GM10847 (cell line): ENCODE results near the gene SDC1.

ENCODE experiments used
- POLR2A ChIP-seq: IDR thresholded peaks from 2 replicates; pipeline ENCODE4 v1.6.1; 2011; ENCODE audit not compliant: insufficient read length; ENCODE audit errors: extremely low read depth

Gene SDC1

DNA sequence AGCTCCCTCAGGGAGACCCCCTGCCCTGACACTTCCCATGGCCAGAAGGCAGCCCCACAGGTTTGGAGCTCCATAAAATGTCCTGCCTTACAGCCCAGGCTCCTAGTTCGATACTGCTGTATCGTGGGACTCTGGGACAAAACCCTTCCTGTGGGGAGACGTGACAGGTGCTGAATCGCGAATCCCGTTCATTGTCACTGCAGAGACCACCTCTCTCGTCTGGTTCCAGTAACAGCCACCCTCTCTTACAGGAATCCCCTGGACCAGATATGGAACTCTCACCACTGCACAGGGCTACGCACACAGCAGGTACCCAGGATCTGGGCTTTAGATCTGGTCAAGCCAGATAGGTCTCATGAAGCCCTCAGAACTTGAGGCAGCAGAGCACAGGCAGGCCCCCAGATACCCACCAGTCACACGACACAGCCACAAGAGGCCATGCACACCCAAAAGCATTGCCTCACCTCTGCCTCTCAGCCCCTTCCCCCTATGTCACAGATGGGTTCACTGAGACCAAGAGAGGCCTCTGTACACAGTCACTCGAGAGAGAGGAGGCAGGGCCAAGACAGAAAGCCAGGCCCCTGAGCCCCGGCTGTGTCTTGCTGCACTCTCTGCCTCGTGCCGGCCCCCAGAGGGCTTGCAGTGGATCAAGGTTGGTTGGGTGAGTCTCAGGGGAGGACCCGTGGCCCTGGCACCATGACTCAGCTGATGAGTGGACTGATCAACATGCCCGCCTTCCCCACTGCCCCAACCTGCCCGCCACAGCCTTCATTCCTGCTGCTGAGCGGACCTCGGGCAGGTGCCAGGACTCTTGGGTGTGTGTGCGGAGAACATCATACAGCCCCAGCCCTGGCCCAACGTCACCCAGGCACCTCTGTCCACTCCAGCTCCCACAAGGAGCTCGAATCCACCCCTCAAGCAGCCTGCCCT, 7.6 kb downstream of the SDC1 start:
- TF ChIP-seq POLR2A = no peak

DNA sequence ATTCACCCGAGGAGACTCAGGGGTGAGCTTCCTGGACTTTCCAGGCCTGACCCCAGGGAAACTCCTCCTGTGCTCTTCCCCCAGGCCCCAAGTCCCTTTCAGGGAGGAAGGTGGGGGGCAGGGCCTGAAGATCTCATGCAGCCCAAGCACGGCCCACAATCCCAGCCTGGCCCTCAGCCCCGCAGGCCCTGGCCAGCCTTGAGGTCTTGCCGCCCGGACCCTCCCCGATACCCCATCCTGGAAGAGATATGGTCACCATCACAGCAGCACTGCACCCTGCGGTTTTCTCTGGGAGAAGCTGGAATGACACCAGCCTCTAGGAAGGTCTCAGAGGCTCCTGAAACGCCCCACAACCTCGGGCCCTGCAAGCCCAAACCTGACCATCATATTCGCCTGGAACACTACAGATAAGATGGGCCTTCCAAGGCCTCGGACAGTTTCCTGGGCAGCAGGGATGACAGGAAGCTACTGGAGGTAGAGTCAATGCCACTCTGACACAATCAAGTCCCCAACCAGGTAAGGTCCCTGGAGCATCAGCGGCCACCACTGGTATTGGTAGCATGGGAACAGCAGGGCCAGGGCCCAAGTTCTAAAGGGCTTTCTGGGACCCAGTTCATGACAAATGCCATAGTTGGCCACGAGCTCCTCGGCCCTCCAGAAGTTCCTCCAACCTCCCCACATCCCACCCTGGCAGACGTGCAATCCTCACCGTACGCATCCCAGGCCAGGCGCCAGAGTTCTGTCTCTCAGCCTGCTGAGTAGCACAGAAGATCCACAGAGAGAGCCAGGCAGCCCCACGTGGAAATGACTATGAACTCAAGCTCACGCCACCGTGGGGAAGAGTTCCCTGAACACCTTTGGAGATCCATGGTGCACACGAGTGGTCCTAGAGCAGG, 8.6 kb downstream of the SDC1 start:
- TF ChIP-seq POLR2A = no peak

GRCh38 chr2:20215183-20216040, 9.5 kb downstream of the SDC1 start:
- no peak for TF ChIP-seq POLR2A

DNA sequence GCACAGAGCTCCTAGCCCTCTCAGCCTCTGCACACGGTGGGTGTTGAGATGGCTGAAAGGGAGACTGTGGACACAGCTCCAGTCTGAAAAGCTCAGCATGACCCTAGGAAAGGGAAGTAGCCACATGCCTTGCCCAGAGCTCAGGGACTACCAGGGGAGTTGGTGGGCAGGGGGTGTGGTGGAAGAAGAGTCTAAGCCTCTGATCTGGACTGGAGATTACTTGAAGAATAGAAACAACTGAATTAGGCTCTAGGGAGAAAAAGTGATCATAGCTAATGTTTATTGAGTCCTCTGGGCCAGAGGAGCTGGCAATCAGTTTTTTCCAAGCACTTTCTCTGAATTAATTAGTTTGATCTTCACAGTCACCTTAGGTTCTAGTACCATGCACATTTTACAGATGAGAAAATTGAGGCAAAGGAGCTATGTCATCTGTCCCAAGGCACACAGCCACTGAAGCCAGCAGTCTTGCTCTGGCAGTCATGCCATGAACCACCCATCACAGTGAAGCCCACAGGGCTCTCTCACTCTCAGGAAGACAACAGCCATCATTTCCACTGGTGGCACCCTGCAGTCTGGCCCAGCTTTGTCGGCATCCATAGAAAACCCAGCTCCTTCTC, 10.3 kb downstream of the SDC1 start:
- TF ChIP-seq POLR2A = no peak

DNA sequence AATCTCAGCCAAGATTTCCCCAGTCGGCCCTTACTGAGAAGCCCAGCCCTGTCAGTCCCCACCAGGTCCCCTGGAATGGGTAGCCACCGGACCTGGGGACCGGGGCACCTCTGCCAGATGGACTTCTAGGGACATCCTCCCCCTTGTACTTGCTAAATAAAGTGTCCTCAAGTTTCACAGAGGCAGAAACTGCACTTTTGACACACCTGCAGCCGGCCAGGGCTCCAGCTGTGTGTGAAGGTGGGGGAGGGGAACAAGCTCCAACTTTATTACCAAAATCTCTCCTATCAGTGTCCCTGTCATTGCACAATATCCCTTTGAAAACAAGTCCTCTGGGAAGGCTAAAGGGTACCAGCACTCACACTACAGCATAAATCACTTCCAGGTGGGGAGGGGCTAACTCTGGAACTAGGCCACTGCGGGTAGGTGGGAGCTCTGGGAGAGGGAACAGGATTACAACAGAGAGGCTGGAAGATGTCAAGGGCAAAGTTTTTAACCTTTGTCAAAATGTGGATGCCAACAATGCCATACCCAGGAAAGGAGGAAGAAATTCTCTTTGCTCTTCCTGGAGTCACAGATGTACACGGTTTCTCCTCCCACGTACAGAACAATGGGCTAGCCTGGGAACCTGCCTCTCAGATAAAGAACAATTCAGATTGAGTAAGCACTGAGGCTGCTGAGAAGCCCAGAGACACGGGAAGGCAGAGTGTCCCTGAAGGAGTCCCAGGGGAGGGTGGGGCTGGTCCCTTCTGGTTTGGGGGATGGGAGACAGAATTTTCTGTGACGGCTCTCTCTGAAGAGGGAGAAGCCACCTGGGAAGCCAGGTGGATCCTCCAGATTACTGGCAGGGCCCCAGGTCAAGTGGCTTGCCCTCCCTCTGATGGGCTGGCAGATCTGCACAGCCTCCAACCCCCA, 11.0 kb downstream of the SDC1 start:
- TF ChIP-seq POLR2A = no peak

DNA sequence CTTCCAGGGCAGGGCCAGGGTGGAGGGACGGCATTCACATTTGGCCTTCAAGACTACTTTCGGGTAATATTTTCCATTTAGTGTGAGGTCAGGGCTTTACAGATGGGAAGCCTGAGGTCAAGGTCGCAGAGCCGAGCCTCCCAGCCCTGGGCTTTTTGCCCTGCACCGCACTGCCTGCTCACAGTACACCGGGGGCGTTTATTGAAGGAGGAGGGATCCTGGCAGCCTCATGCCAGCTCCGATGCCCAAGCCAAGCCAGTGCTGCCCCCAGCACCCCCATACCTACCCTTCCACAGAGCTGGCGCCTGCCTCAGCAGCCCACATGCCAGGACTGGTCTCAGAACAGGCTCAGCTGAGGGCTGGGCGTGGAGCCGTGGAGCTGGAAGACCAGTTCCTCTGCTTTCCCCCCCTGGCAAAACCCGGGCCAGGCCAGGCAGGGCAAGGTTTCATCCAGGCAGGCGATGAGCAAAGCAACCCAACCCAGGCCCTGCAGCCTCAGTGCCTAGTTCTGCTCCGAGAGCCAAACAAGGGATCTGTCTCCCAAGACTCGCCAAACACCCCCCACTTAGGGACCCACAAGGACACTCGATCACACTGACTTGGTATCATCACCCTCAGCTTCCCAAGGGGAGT, 11.9 kb downstream of the SDC1 start:
- TF ChIP-seq POLR2A = no peak

DNA sequence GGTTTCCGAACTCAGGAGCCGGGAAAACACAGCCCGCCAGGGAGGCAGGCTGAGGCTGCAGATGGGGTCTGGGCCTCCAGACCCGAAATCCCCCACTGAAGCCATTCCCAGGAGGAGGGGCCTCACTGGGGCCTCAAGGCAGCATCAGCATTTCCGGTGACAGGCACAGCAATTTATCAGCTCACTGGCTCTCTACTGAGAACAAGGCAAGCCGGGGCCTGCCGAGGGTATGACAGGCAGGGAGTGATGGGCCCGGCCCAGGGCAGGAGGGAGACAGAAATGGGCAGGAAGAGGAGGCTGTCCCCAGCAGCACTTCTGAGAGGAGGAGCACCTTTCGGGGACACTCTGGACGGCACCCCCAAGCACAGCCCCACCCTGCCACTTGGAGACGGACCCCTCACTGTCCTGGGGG, 12.5 kb downstream of the SDC1 start:
- no peak for TF ChIP-seq POLR2A

DNA sequence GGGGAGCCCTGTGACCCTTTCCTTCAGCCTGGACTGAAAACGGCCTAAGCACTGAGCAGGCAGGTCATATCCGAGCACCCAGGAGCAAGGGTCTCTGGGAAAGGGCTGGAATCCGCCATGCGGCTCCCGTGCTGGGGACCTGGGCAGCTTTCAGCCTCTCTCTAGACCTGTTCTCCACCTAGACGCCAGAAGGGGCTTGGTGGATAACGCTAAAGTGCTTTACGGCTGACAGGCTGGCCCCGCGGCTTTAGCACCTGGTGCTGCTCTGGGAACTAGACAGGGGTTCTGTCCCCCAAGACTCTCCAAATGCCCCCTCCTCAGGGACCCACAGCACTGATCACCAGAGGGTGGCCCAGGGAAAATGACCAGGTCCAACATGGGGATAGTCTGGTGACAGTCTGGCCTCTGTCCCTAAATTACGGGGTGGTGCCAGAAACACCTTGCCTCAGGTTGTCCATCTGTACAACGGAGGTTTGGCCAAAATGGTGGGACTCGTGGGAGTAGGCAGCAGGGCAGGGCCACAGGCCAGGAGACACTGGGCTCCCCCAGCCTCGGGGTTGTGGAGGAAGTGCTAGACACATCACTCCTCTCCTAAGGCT, 13.0 kb downstream of the SDC1 start:
- TF ChIP-seq POLR2A = no peak

DNA sequence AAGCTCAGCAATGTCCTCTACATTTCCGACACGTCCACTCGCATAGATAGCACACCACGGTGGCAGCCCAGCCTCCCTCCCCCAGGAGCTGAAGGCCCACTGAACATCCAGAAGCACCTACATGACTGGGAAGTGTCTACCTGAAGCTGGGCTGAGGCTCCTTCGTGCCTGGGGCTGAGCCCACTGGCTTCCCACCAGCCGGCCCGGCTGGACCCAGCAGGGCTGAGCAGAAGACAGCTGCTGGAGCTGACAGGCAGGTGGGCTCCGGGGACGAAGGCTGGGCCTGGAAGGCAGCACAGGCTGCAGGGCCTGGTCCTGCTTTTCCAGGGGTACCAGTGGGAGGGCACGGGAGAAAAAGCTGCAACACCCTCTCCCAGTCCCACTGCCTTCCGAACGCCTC, 13.5 kb downstream of the SDC1 start:
- TF ChIP-seq POLR2A = no peak

DNA sequence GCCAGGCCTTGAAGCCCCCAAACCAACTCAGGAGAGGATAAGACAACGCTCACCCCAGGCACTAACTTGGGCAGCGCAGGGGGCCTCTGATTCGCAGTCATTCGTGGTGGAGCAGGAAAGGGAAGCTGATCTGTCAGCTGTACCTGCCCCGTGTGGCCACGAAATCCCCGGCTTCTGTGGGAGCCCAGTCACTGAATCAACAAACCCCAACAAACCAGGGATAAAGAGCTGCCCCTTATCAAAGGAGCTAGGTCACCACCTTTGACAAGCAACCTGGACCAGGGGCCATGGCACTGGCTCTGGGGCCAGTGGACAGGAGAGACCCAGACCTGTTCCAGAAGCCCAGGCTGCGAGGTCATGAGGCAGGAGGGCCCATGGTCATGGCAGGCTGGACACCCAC, 14.5 kb downstream of the SDC1 start:
- no peak for TF ChIP-seq POLR2A

DNA sequence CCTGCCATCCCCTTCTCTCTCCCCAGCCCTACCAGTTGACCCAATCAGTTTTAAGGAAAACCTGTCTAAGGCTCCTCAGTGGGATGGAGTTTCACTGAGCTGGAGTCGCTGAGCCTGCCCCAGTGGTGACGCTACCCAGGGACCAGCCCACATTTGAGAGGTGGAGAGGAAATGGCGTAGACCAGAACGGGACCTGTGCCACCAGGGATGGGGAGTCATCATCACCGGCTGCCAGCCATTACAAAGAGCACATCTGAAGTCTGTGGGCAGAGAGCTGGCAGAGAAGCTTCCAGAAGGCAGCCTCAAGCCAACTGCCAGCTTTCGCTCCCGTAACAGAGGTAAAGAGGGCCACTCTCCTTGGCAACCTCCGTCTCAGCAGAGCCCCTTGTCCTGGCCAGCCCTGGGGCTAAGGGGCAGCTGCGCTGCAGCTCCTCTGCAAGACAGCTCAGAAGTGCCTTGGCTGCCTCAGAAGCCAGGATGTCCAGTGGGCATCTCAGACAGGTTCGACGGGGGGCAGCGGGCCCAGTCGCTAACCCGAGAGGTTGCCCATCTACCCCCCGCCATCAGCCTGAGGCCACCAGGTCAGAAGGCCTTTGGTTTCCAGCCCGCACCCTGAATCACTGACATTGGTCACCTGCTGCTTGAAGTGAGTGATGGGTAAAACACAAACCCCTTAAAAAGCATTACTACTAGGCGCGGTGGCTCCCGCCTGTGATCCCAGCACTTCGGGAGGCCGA, 15.4 kb downstream of the SDC1 start:
- TF ChIP-seq POLR2A = no peak

DNA sequence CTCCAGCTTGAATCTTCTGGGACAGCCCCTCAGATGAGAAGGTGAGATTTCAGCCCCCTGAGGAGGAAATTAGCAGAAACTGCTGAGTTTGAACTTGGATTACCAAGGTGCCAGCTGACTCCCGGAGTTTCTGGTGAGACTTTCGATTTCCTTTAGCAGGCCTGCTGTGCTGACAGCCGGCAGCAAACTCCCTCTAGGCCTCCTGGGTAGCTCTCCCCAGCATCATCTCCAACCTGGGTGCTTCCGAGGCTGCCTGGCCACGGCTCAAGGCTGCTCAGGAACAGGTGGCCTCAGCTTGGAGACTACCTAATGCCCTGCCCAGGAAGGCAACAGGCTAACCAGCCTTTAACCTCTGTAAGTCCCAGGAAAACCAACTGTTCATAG, 16.5 kb downstream of the SDC1 start:
- TF ChIP-seq POLR2A = no peak
